ENCODE measurements around the gene INVS. TPM values are rescaled to one million over a fixed set of nuclear protein-coding genes. Genes with fewer than 3 reads are reported as not detected.

INVS gene
- total RNA-seq, 4 donors from 2014 or later: 5.5 to 13.9 (median 6.7) TPM

- Histone ChIP-seq H3K4me1 (no peaks in the 10 kb centered on the region), H3K27me3 (no peaks in the 10 kb centered on the region), H3K4me3 (no peak overlapping the region), H3K27ac (no peak overlapping the region), H3K9me3 (peaks cover 0 to 5% (median 0%) of the 10 kb centered on the region in 3 donors), H3K36me3 (no peaks in the 10 kb centered on the region)
- in situ Hi-C loops (cut with MboI; ENCODE audit: low sequenced_read_pairs in 4 of 4): no loop called here
- intact Hi-C loops (cut with DNase I; ENCODE audit: low total_unique reads): no loop called here
- DNase-seq (no peak), ATAC-seq (no peak)
- TF ChIP-seq POLR2A (IDR thresholded peaks at IDR 0.05): no peak
- TF ChIP-seq, protein P1, sequence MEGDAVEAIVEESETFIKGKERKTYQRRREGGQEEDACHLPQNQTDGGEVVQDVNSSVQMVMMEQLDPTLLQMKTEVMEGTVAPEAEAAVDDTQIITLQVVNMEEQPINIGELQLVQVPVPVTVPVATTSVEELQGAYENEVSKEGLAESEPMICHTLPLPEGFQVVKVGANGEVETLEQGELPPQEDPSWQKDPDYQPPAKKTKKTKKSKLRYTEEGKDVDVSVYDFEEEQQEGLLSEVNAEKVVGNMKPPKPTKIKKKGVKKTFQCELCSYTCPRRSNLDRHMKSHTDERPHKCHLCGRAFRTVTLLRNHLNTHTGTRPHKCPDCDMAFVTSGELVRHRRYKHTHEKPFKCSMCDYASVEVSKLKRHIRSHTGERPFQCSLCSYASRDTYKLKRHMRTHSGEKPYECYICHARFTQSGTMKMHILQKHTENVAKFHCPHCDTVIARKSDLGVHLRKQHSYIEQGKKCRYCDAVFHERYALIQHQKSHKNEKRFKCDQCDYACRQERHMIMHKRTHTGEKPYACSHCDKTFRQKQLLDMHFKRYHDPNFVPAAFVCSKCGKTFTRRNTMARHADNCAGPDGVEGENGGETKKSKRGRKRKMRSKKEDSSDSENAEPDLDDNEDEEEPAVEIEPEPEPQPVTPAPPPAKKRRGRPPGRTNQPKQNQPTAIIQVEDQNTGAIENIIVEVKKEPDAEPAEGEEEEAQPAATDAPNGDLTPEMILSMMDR (IDR thresholded peaks at IDR 0.05 in 4 of 5, conservative IDR thresholded peaks at IDR 0.05 in 1 of 5): no peak
Measured at GRCh38 chr9:100196215-100196614, 97.2 kb downstream of the INVS start.

DNA sequence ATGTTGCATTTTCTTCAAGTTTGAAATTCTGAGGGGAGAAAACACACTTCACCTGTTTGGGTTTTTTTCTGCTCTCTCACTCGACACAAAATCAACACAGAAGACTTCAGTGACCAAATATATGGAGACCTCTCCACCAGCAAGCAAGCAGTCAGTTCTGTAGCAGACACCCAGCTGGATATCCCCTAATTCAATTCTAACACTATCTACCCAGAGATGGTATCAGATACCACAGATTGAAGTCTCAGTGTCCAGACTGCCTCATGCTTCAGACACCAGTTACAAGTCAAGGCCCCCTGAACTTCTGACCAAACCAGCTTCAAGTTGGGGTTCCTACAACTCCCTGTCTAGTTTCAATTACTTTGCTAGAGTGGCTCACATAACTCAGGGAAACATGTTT, 97.8 kb downstream of the INVS start:
- intact Hi-C loops (cut with DNase I; ENCODE audit: low total_unique reads) (no loop called here), in situ Hi-C loops (cut with MboI; ENCODE audit: low sequenced_read_pairs in 4 of 4) (no loop called here)
- DNase-seq (no peak), ATAC-seq (no peak)
- no peak overlapping the region for H3K4me3 ChIP-seq
- no peak for TF ChIP-seq POLR2A (IDR thresholded peaks at IDR 0.05)
- TF ChIP-seq, protein P1 (IDR thresholded peaks at IDR 0.05 in 4 of 5, conservative IDR thresholded peaks at IDR 0.05 in 1 of 5): no peak
- H3K27me3 ChIP-seq: no peaks in the 10 kb centered on the region
- H3K36me3 ChIP-seq: no peaks in the 10 kb centered on the region
- peaks cover 0 to under 1% (median 0%) of the 10 kb centered on the region in 3 donors for H3K9me3 ChIP-seq
- H3K27ac ChIP-seq: no peak overlapping the region
- H3K4me1 ChIP-seq: no peaks in the 10 kb centered on the region

DNA sequence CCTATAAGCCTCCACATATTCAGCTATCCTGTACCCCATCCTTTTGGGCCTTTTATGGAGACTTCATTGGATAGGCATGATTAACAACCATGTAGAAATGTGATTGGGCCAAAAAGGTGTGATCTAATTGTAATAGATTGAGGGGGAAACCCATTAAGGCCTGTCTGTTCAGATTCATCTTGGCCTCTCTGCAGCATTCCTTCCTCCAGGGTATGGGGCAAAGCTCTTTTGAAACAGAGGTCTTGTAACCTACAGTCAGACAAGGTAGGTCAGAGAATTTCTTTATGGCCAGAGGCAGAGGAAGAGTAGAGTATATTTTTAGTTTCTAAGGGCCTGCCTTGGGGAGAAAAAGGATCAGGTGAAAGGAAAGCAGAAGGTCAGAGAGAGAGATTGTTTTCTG, 98.5 kb downstream of the INVS start:
- H3K36me3 ChIP-seq: no peaks in the 10 kb centered on the region
- H3K4me1 ChIP-seq: no peaks in the 10 kb centered on the region
- no peaks in the 10 kb centered on the region for H3K27me3 ChIP-seq
- ATAC-seq (no peak), DNase-seq (no peak)
- in situ Hi-C loops (cut with MboI; ENCODE audit: low sequenced_read_pairs in 4 of 4): no loop called here
- TF ChIP-seq, protein P1 (IDR thresholded peaks at IDR 0.05 in 4 of 5, conservative IDR thresholded peaks at IDR 0.05 in 1 of 5): no peak
- TF ChIP-seq POLR2A (IDR thresholded peaks at IDR 0.05): no peak
- intact Hi-C loops (cut with DNase I; ENCODE audit: low total_unique reads): no loop called here
- H3K4me3 ChIP-seq: no peak overlapping the region
- no peaks in the 10 kb centered on the region for H3K9me3 ChIP-seq
- H3K27ac ChIP-seq: no peak overlapping the region

- intact Hi-C loops (cut with DNase I; ENCODE audit: low total_unique reads): no loop called here
- no peak for ATAC-seq
- no peaks in the 10 kb centered on the region for H3K36me3 ChIP-seq
- in situ Hi-C loops (cut with MboI; ENCODE audit: low sequenced_read_pairs in 4 of 4): loop anchor here in 2 of 4 donors (25.0 kb wide), 3 partner anchors 166 to 1016 kb away; partner anchors contain the start of gene NR4A3 (in 1 of the 2)
- H3K9me3 ChIP-seq: no peaks in the 10 kb centered on the region
- no peak for DNase-seq
- no peak overlapping the region for H3K4me3 ChIP-seq
- H3K4me1 ChIP-seq: no peaks in the 10 kb centered on the region
- TF ChIP-seq POLR2A (IDR thresholded peaks at IDR 0.05): no peak
- TF ChIP-seq, protein P1 (IDR thresholded peaks at IDR 0.05 in 4 of 5, conservative IDR thresholded peaks at IDR 0.05 in 1 of 5): no peak
- H3K27me3 ChIP-seq: no peaks in the 10 kb centered on the region
- H3K27ac ChIP-seq: no peak overlapping the region
Measured at GRCh38 chr9:100202806-100203205, 103.8 kb downstream of the INVS start.

DNA sequence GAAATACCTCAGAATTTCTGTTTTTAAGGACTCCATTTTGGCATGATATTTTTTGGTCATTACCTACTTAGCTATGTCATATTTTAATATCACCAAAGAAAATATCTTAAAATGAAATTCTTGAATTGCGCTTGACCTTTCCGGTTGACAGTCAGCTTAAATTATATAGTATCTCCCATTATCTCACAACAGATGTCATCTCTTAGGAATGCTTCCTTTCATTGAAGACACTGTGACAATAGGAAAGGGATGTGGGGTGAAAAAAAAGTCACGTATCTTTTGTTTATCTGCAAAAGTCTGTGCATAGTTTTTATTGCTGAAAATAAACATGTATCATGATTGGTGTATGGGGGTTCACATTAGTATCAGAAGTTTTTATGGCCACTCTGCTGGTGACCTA, 105.8 kb downstream of the INVS start:
- no peaks in the 10 kb centered on the region for H3K4me1 ChIP-seq
- intact Hi-C loops (cut with DNase I; ENCODE audit: low total_unique reads): no loop called here
- H3K9me3 ChIP-seq: no peaks in the 10 kb centered on the region
- DNase-seq (no peak), ATAC-seq (no peak)
- H3K27me3 ChIP-seq: no peaks in the 10 kb centered on the region
- H3K27ac ChIP-seq: no peak overlapping the region
- H3K36me3 ChIP-seq: no peaks in the 10 kb centered on the region
- in situ Hi-C loops (cut with MboI; ENCODE audit: low sequenced_read_pairs in 4 of 4): loop anchor here in 2 of 4 donors (25.0 kb wide), 3 partner anchors 167 to 1017 kb away; partner anchors contain the start of gene NR4A3 (in 1 of the 2)
- TF ChIP-seq, protein P1 (IDR thresholded peaks at IDR 0.05 in 4 of 5, conservative IDR thresholded peaks at IDR 0.05 in 1 of 5): no peak
- TF ChIP-seq POLR2A (IDR thresholded peaks at IDR 0.05): no peak
- no peak overlapping the region for H3K4me3 ChIP-seq
